Sigmoid colon (tissue), 7 donors: ENCODE data around the gene ARGLU1. TPM values are rescaled to one million over a fixed set of nuclear protein-coding genes. Genes with fewer than 3 reads are reported as not detected.
A peak's percentile ranks its signal among the peaks of the same experiment; 100 is the strongest.

ENCODE experiments used
- DNase-seq: peaks from one replicate; pipeline ENCODE4 v3.0.0-alpha.2; 2019
- H3K27ac ChIP-seq, 4 donors: fragments of 200-600 bp; sonication (generic); one replicate each; pipeline ENCODE4 v1.5.1; 2016 to 2019; ENCODE audit warnings: mild to moderate bottlenecking in 1 of 4
- H3K27me3 ChIP-seq, 3 donors: fragments of 200-600 bp; sonication (generic); one replicate each; pipeline ENCODE4 v1.5.1; 2019; ENCODE audit warnings: mild to moderate bottlenecking in 1 of 3
- H3K36me3 ChIP-seq, 4 donors: fragments of 200-600 bp; sonication (generic); one replicate each; pipeline ENCODE4 v1.5.1; 2016 to 2019
- H3K4me1 ChIP-seq, 4 donors: fragments of 200-600 bp; sonication (generic); one replicate each; pipeline ENCODE4 v1.5.1; 2017 to 2019
- H3K4me3 ChIP-seq, 4 donors: fragments of 200-600 bp; sonication (generic); one replicate each; pipeline ENCODE4 v1.5.1; 2017 to 2019; ENCODE audit warnings: mild to moderate bottlenecking in 2 of 4, moderate library complexity in 1 of 4
- H3K9me3 ChIP-seq, 4 donors: fragments of 200-600 bp in 3 of 4; sonication (generic) in 3 of 4; one replicate each; pipeline versions ENCODE4 v1.5.1 to v1.6.1; 2013 to 2019
- CTCF ChIP-seq, 4 experiments: fragments of 450-650 bp in 3 of 4; fragments of 200-600 bp in 1 of 4; IDR thresholded peaks; one replicate each; pipeline ENCODE4 v1.5.1; 2016 to 2019; ENCODE audit warnings: antibody characterized with exemption in 4 of 4, mild to moderate bottlenecking in 3 of 4, moderate library complexity in 2 of 4
- EP300 ChIP-seq, 4 donors: sonication (generic); formaldehyde crosslinking; IDR thresholded peaks; one replicate each; pipeline ENCODE4 v1.6.1; 2017; ENCODE audit warnings: antibody characterized with exemption in 4 of 4
- POLR2A ChIP-seq, 2 donors: fragments of 450-650 bp; IDR thresholded peaks; one replicate each; pipeline ENCODE4 v1.6.1; 2016; ENCODE audit warnings: antibody characterized with exemption in 2 of 2, mild to moderate bottlenecking in 2 of 2, moderate library complexity in 2 of 2
- POLR2AphosphoS5 ChIP-seq, 4 donors: sonication (generic); formaldehyde crosslinking; IDR thresholded peaks; one replicate each; pipeline ENCODE4 v1.6.1; 2017; ENCODE audit warnings: antibody characterized with exemption in 4 of 4
- WGBS, 2 donors: extraction: QIAGEN DNeasy Blood & Tissue Kit; methylation state at CpG; one replicate each; pipeline ENCODE4 v1.1.7; 2013; 5-methylcytosine and 5-hydroxymethylcytosine counted together
- intact Hi-C: fragments of 100-400 bp; cut with DNase I; formaldehyde crosslinking; loops from one replicate; pipeline ENCODE4 v1.15.1; 2023
- polyA plus RNA-seq, 3 donors: library from polyadenylated mRNA; stranded (reverse); fragments of 200-250 nt; gene quantifications; one replicate each; pipeline ENCODE4 v1.2.3, GENCODE V29; 2013
- total RNA-seq, 4 donors: library from RNA; depleted of rRNA; stranded (reverse); fragments of >200 nt; gene quantifications; one replicate each; pipeline ENCODE4 v1.1.0, GENCODE V29; 2016
- donor health status: healthy with polysubstance abuse.
- donor health status: Bipolar disorder and iron deficiency.
- donor health status: healthy.

ARGLU1 gene
- total and polyA plus RNA-seq, 7 donors = 7.8 to 196 (median 88.1) TPM

GRCh38 chr13:106533943-106534638 lies 33.8 kb downstream of the ARGLU1 start:
- no peaks in the 10 kb centered on the region for H3K27me3 ChIP-seq
- H3K9me3 ChIP-seq = no peaks in the 10 kb centered on the region
- H3K27ac ChIP-seq = peak overlapping the region; percentile 85 to 93 (median 89)
- no peaks in the 10 kb centered on the region for H3K36me3 ChIP-seq
- WGBS, 2 donors = 1 to 3% methylated on average over 66 of the region's 66 CpGs
- H3K4me1 ChIP-seq = peaks cover 0 to 41% (median 31%) of the 10 kb centered on the region in 4 donors
- TF ChIP-seq POLR2AphosphoS5 (IDR thresholded peaks at IDR 0.05) = peak in 2 of 4 donors; percentile 9 to 25
- TF ChIP-seq EP300 (IDR thresholded peaks at IDR 0.05) = no peak
- no peak for TF ChIP-seq POLR2A (IDR thresholded peaks at IDR 0.05)
- TF ChIP-seq CTCF (IDR thresholded peaks at IDR 0.05) = peak in 2 of 4 experiments; percentile 11 to 18
- peak; percentile 78 for DNase-seq
- intact Hi-C loops = loop anchor here (5.0 to 10.0 kb wide), 3 partner anchors 189 to 1089 kb away; no protein-coding TSS in a partner anchor
- peak overlapping the region; percentile 51 to 89 (median 82) for H3K4me3 ChIP-seq

GRCh38 chr13:106533101-106533942 lies 34.6 kb downstream of the ARGLU1 start:
- Histone ChIP-seq H3K27ac (peak overlapping the region; percentile 85 to 93 (median 89)), H3K4me1 (peaks cover 0 to 49% (median 34%) of the 10 kb centered on the region in 4 donors), H3K36me3 (no peaks in the 10 kb centered on the region), H3K27me3 (no peaks in the 10 kb centered on the region), H3K4me3 (peak overlapping the region; percentile 51 to 89 (median 82)), H3K9me3 (no peaks in the 10 kb centered on the region)
- 2 to 6% methylated on average over 44 of the region's 44 CpGs for WGBS, 2 donors
- DNase-seq = peak; percentile 92
- TF ChIP-seq EP300 (IDR thresholded peaks at IDR 0.05) (no peak), CTCF (IDR thresholded peaks at IDR 0.05) (peak in 1 of 4 experiments; percentile 68), POLR2AphosphoS5 (IDR thresholded peaks at IDR 0.05) (peak in 2 of 4 donors; percentile 11 to 46)
- intact Hi-C loops = loop anchor here (5.0 to 10.0 kb wide), 3 partner anchors 189 to 1089 kb away; no protein-coding TSS in a partner anchor

GRCh38 chr13:106532111-106532929 lies 35.6 kb downstream of the ARGLU1 start:
- no peak for DNase-seq
- Histone ChIP-seq H3K4me1 (peaks cover 0 to 59% (median 40%) of the 10 kb centered on the region in 4 donors), H3K9me3 (no peaks in the 10 kb centered on the region), H3K4me3 (peak overlapping the region; percentile 9 to 89 (median 82)), H3K36me3 (no peaks in the 10 kb centered on the region), H3K27ac (peak overlapping the region; percentile 85 to 93 (median 89)), H3K27me3 (no peaks in the 10 kb centered on the region)
- intact Hi-C loops = loop anchor here (5.0 to 10.0 kb wide), 3 partner anchors 188 to 1088 kb away; no protein-coding TSS in a partner anchor
- TF ChIP-seq CTCF (IDR thresholded peaks at IDR 0.05) (no peak), EP300 (IDR thresholded peaks at IDR 0.05) (no peak), POLR2AphosphoS5 (IDR thresholded peaks at IDR 0.05) (no peak), POLR2A (IDR thresholded peaks at IDR 0.05) (no peak)
- 8 to 27% methylated on average over 18 of the region's 18 CpGs for WGBS, 2 donors

GRCh38 chr13:106530980-106531481 lies 36.9 kb downstream of the ARGLU1 start:
- H3K4me3 ChIP-seq = peak overlapping the region in 2 of 4 donors; percentile 81 to 89
- peaks cover 0 to 65% (median 40%) of the 10 kb centered on the region in 4 donors for H3K4me1 ChIP-seq
- H3K27ac ChIP-seq = peak overlapping the region in 3 of 4 donors; percentile 25 to 93 (median 90)
- intact Hi-C loops = loop anchor here (5.0 to 10.0 kb wide), 3 partner anchors 186 to 1086 kb away; no protein-coding TSS in a partner anchor
- DNase-seq = no peak
- TF ChIP-seq POLR2A (IDR thresholded peaks at IDR 0.05) (no peak), EP300 (IDR thresholded peaks at IDR 0.05) (no peak), CTCF (IDR thresholded peaks at IDR 0.05) (no peak), POLR2AphosphoS5 (IDR thresholded peaks at IDR 0.05) (no peak)
- H3K27me3 ChIP-seq = no peaks in the 10 kb centered on the region
- H3K9me3 ChIP-seq = no peaks in the 10 kb centered on the region
- 39 to 87% methylated on average over 8 of the region's 8 CpGs for WGBS, 2 donors
- H3K36me3 ChIP-seq = no peaks in the 10 kb centered on the region
